GM18505 (cell line): ENCODE measurements around the gene AKAP13.

Experiments
- ATAC-seq: cut with Tn5 transposase; IDR thresholded peaks from one replicate; pipeline ENCODE4 v1.9.1; 2021; ENCODE audit not compliant: unreplicated experiment
- POLR2A ChIP-seq: IDR thresholded peaks from 4 replicates; pipeline ENCODE4 v1.6.1; 2011; ENCODE audit warnings: borderline replicate concordance; ENCODE audit not compliant: insufficient read depth, insufficient read length; ENCODE audit errors: extremely low read depth

AKAP13 gene

GRCh38 chr15:85704720-85705429, 324.5 kb downstream of the AKAP13 start:
- ATAC-seq = no peak
- TF ChIP-seq POLR2A = no peak

- ATAC-seq = peak; percentile 31
- peak; percentile 18 for TF ChIP-seq POLR2A
Observed at GRCh38 chr15:85706779-85707518, 326.5 kb downstream of the AKAP13 start.

- peak; percentile 20 for ATAC-seq
- no peak for TF ChIP-seq POLR2A
Observed at GRCh38 chr15:85707519-85708338, 327.3 kb downstream of the AKAP13 start.

DNA sequence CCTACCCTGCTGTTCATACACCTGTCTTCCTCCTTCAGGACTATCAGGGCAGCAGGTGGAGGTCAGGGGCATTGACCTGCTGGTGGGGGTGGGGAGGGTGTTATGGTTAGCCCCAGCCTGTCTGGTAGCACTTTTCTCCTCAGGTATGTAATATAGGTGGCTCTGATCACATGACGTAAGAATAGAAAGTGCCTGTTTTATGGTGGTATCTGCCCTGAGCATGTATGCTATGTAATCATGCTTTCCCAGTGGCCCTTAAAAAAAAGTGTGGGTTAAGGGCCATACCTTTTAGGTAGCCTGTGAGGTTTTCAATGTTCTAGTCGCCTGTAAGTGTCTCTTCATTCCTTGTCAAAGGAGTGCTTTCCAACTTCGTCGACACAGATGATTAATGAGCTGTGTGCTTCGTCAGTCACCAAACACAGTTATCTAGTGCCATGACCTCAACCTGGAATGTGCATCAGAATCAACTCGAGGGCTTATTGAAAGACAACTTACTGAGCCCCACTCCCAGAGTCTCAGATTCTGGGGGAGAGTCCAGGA, 328.1 kb downstream of the AKAP13 start:
- ATAC-seq = no peak
- no peak for TF ChIP-seq POLR2A

DNA sequence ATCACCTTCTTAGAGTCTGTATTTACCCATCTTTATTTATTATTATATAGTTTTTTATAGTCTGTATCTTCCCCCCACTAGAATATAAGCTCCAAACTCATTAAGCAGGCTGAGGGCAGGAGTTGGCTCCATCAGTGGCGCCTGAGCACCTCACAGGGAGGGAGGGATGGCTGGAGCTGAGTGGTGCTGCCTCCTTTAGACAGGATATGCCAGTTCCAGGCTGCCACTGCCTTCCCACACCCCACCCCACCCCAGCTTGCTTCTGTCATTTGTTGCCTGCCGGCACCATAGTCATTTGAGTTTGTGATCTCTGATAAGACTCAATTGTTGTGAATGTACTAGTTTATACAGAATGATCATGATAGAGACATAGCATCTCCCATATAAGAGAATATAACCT, 328.8 kb downstream of the AKAP13 start:
- no peak for ATAC-seq

GRCh38 chr15:85710340-85710842, 330.0 kb downstream of the AKAP13 start:
- peak; percentile 52 for ATAC-seq
- peak; percentile 73 for TF ChIP-seq POLR2A

More for the DNA sequence above, 328.8 kb downstream of the AKAP13 start:
- no peak for TF ChIP-seq POLR2A

- TF ChIP-seq POLR2A = no peak
Observed at GRCh38 chr15:85711580-85712192, 331.3 kb downstream of the AKAP13 start.

GRCh38 chr15:85716261-85716660, 335.9 kb downstream of the AKAP13 start:
- no peak for ATAC-seq
- TF ChIP-seq POLR2A = no peak

More at GRCh38 chr15:85711580-85712192, 331.3 kb downstream of the AKAP13 start:
- no peak for ATAC-seq

DNA sequence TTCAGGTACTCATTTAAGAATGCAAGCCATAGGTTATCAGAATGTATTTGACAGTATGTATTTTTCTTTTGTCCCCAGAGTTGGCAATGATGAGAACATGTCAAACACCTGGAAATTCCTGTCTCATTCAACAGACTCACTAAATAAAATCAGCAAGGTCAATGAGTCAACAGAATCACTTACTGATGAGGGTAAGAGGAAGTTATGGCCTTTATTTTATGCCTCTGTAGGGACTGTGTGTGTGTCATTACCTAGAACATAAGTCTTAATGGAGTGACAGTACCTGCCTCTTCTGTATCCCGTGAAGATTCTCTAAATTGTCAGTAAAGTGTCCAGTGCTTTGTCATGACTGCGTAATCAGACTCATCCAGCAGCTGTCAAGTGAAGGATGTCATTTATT, 336.8 kb downstream of the AKAP13 start:
- TF ChIP-seq POLR2A = no peak
- no peak for ATAC-seq

GRCh38 chr15:85718271-85718971, 338.0 kb downstream of the AKAP13 start:
- no peak for TF ChIP-seq POLR2A
- ATAC-seq = peak; percentile 76

- no peak for TF ChIP-seq POLR2A
- no peak for ATAC-seq
Observed at GRCh38 chr15:85718981-85719380, 338.6 kb downstream of the AKAP13 start.
